22Rv1 (cell line): ENCODE measurements around the gene CTCF.
A peak's percentile ranks its signal among the peaks of the same experiment; 100 is the strongest.

Experiments used
- H3K27ac ChIP-seq: fragments of 450-650 bp; 2 replicates; pipeline ENCODE4 v1.5.1; 2017
- ZFX ChIP-seq: fragments of 450-650 bp; IDR thresholded peaks from 2 replicates; pipeline ENCODE4 v1.6.1; 2017; ENCODE audit warnings: antibody characterized with exemption, borderline replicate concordance
- TF ChIP-seq, protein P1 (sequence below): fragments of 450-650 bp; IDR thresholded peaks from 2 replicates; pipeline ENCODE4 v1.5.1; 2017; ENCODE audit warnings: mild to moderate bottlenecking

CTCF gene

DNA sequence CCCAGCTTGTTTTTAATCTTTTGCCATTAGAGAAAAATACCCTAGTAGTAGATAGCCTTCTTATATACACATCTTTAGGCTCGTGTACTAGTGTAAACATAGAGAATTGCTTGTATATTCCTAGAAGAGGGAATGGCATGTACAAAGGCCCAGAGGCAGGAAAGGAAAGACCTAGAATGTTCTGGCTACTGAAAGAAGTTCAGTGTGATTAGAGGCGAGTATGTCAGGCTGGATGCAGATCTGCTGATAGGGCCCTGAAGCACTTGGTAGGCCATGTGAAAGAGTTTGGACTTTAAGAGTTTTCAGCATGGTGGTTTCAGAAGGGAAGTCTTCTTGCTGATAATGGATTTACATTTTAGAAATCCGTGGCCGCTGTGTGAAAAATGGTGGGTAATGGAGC is 17.4 kb downstream of the CTCF start:
- TF ChIP-seq, protein P1, sequence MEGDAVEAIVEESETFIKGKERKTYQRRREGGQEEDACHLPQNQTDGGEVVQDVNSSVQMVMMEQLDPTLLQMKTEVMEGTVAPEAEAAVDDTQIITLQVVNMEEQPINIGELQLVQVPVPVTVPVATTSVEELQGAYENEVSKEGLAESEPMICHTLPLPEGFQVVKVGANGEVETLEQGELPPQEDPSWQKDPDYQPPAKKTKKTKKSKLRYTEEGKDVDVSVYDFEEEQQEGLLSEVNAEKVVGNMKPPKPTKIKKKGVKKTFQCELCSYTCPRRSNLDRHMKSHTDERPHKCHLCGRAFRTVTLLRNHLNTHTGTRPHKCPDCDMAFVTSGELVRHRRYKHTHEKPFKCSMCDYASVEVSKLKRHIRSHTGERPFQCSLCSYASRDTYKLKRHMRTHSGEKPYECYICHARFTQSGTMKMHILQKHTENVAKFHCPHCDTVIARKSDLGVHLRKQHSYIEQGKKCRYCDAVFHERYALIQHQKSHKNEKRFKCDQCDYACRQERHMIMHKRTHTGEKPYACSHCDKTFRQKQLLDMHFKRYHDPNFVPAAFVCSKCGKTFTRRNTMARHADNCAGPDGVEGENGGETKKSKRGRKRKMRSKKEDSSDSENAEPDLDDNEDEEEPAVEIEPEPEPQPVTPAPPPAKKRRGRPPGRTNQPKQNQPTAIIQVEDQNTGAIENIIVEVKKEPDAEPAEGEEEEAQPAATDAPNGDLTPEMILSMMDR = no peak
- TF ChIP-seq ZFX = no peak
- H3K27ac ChIP-seq = peak overlapping the region; percentile 44

DNA sequence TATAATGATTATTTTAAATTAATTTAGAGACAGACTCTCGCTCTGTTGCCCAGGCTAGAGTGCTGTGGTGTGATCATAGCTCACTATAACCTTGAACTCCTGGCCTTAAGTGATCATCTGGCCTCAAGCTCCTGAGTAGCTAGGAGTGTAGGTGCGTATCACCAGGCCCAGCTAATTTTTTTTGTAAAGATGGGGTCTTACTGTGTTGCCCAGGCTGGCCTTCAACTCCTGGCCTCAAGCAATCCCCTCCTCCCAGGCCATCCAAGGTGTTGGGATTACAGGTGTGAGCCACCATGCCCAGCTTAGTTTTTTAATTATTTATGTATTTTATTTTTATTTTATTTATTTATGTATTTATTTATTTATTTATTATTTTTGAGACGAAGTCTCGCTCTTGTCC is 17.9 kb downstream of the CTCF start:
- TF ChIP-seq, protein P1 = no peak
- TF ChIP-seq ZFX = no peak
- peak overlapping the region; percentile 44 for H3K27ac ChIP-seq

DNA sequence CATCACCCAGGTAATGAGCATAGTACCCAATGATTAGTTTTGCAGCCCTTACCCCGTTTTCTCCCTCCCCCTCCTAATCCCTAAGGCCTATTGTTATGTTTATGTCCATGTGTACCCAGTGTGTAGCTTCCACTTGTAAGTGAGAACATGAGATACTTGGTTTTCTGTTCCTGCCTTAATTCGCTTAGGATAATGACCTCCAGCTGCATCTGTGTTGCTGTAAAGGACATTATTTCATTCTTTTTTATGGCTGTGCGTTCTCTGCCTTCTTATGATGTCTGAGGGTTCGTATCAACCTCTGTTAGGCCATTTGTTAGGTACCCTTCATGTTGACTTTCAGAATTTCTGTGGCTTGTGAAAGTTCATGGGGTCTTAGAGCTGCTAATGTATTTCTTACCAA is 31.0 kb downstream of the CTCF start:
- no peak overlapping the region for H3K27ac ChIP-seq
- no peak for TF ChIP-seq ZFX
- TF ChIP-seq, protein P1 = no peak

DNA sequence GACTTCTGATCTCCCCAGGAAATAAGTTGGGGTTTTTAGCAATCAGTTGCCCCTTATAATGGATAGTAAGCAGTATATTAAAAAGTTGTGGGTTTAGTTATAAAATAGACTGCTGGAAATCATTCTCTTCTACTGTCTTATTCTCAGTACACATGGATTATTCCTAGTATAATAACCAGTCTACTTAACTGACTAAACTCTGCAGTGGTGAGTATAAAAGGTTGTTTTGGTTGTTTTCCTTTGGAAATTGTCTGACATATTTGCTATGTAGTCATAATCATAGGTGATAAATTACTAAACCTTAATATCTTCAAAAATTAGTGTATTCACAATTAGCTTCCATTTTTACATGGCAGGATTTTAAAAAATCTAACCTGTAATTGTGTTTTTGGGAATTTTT is 31.4 kb downstream of the CTCF start:
- no peak overlapping the region for H3K27ac ChIP-seq
- no peak for TF ChIP-seq ZFX
- TF ChIP-seq, protein P1 = no peak

DNA sequence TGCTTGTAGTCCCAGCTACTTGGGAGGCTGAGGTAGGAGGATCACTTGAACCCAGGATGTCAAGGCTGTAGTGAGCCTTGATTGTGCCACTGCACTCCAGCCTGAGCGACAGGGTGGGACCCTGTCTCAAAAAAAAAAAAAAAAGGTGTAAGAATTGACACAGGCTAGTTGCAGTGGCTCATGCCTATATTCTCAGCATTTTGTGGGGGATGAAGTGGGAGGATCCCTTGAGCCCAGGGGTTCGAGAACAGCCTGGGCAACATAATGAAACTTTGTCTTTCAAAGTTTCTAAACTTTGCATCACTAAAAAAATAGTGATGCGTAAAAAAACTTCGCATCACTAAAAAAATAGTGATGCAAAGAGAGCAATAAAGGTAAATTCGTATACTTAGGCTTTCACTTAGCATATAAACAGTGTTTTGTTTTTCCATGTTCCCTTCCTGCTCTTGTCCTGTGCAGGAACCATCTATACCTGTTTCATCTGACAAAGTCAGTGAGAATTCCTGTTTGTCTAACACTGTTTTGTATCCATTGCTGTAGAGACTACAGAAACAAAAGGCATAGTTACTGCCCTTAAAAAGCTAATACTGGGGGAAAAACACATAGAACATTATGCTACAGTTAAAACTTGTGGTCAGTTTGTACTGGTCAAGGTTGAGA is 32.1 kb downstream of the CTCF start:
- TF ChIP-seq, protein P1 = no peak
- TF ChIP-seq ZFX = no peak
- H3K27ac ChIP-seq = no peak overlapping the region

DNA sequence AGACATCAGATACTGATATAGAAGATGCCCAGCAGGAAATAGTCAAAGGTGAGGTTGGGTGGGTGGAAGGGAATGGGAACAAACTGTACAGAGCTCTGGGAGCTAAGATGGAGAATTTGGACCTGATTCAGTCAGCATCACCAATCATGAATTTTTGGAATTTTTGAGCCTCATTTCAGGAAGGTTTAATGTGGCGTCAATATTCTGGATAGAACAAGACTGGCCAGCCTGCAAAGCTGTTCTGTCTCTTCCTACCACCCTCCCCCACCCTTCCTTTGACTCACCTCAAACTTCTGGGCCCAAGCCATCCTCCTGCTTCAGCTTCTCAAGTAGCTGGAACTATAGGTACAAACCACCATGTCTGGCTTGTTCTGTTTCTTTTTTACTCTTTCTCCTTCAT is 32.6 kb downstream of the CTCF start:
- TF ChIP-seq ZFX = no peak
- TF ChIP-seq, protein P1 = no peak
- no peak overlapping the region for H3K27ac ChIP-seq

DNA sequence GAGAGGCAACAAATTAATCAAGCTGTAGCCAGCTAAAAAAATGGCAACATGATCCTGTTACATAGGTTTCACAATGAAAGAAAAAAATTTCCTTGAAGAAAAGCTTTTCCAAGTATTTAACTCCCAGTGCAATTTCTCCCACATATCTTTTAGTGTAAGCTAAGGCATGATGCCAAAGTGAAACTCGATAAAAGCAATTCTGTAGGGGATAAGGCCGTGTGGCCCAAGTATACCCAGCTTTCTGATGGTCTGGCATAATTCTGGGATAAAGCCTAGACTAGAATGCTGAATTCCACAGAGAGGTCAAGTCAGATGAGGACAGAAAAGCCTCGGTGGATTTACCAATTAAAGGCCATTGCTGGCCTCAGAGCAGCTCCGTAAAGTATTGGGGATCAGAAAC is 36.2 kb downstream of the CTCF start:
- TF ChIP-seq, protein P1 = no peak
- no peak for TF ChIP-seq ZFX

More for the DNA sequence above, 36.2 kb downstream of the CTCF start:
- H3K27ac ChIP-seq = no peak overlapping the region
